Measurements from ENCODE around the gene DYNC1I1. TPM values are rescaled to one million over a fixed set of nuclear protein-coding genes. Genes with fewer than 3 reads are reported as not detected.

Gene DYNC1I1
- total and polyA plus RNA-seq, 2 of the 4 experiments (the other 2 are of a cell fraction): under 0.01 to 0.15 TPM

DNA sequence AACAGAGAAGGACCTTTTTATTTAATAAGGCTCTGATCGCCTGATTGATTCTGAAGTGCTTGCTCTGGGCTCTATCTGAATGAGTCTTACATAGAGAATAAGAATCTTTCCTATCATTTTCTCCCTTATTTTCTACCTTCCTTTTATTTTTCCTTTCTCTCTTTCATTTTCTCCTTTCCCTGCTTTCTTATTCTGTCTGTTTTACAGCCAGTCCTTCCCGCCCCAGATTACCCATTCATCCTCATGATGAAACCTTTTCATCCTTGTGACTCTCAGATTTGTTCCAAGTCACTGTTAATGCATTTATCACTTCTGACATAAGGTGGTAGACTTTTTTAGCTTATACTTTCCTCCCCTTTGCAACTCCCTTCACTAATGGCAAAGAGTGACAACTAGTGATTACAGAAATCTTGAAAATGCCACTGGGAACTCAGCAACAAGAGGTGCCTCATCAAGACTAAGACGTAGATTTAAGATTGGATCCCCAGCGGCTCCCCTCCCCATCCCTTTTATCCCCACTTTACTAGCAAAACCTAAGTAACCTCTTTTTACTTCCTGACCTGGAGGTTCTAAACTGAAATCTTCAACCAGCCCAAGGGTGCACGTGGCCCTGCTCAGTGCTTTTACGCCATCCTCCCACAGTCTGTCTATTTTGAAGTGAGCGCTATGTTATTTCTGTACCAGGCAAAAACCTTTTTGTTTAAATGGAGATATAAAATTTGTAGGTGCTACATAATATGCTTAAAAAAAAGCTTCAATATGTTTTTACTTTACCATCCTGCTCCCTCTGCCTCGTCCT is 179.8 kb downstream of the DYNC1I1 start:
- H3K9me1 ChIP-seq (ENCODE audit: insufficient read depth, low read length): no peaks in the 10 kb centered on the region
- no TSS peak for BruUV-seq (replicated peaks)
- 70% methylated on average over 2 of the region's 8 CpGs; no CpG with 5 or more reads in 1 of the 2 experiments for WGBS, 2 experiments (ENCODE audit: extremely low coverage in 2 of 2, insufficient read length in 1 of 2)
- POLR2A ChIA-PET (ENCODE audit: unreplicated experiment): no interaction called here
- H3K79me1 ChIP-seq (ENCODE audit: low read depth in 1 of 2, low read length in 2 of 2): no peaks in the 10 kb centered on the region
- H2BK120ac ChIP-seq (ENCODE audit: low read depth, low read length): no peak overlapping the region
- H4K5ac ChIP-seq (ENCODE audit: low read depth, low read length): no peak overlapping the region
- H3K27me3 ChIP-seq (ENCODE audit: control insufficient read depth, insufficient read depth, low read length): no peaks in the 10 kb centered on the region
- no peak overlapping the region for H2AFZ ChIP-seq (replicated peaks; ENCODE audit: low read length, poor library complexity)
- H4K20me1 ChIP-seq (ENCODE audit: insufficient read depth, low read length): no peaks in the 10 kb centered on the region
- H3K18ac ChIP-seq (ENCODE audit: low read depth, low read length): no peak overlapping the region
- H2BK15ac ChIP-seq (ENCODE audit: low read depth, low read length): no peak overlapping the region
- H3K23ac ChIP-seq (ENCODE audit: low read depth, low read length): no peak overlapping the region
- H2BK5ac ChIP-seq (ENCODE audit: low read depth, low read length, poor library complexity, severe bottlenecking): no peak overlapping the region
- TF ChIP-seq, protein P1, sequence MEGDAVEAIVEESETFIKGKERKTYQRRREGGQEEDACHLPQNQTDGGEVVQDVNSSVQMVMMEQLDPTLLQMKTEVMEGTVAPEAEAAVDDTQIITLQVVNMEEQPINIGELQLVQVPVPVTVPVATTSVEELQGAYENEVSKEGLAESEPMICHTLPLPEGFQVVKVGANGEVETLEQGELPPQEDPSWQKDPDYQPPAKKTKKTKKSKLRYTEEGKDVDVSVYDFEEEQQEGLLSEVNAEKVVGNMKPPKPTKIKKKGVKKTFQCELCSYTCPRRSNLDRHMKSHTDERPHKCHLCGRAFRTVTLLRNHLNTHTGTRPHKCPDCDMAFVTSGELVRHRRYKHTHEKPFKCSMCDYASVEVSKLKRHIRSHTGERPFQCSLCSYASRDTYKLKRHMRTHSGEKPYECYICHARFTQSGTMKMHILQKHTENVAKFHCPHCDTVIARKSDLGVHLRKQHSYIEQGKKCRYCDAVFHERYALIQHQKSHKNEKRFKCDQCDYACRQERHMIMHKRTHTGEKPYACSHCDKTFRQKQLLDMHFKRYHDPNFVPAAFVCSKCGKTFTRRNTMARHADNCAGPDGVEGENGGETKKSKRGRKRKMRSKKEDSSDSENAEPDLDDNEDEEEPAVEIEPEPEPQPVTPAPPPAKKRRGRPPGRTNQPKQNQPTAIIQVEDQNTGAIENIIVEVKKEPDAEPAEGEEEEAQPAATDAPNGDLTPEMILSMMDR (conservative IDR thresholded peaks at IDR 0.05; ENCODE audit: low read depth, low read length): no peak
- TF ChIP-seq RFX5 (IDR thresholded peaks at IDR 0.05; ENCODE audit: low read depth, low read length) (no peak), CEBPB (IDR thresholded peaks at IDR 0.05; ENCODE audit: low read depth, low read length) (no peak), MAFK (IDR thresholded peaks at IDR 0.05; ENCODE audit: low read depth, low read length) (no peak), MAZ (IDR thresholded peaks at IDR 0.05; ENCODE audit: borderline replicate concordance, low read depth, low read length) (no peak), SMC3 (IDR thresholded peaks at IDR 0.05; ENCODE audit: low read depth, low read length) (no peak)
- TF ChIP-seq, protein P2, sequence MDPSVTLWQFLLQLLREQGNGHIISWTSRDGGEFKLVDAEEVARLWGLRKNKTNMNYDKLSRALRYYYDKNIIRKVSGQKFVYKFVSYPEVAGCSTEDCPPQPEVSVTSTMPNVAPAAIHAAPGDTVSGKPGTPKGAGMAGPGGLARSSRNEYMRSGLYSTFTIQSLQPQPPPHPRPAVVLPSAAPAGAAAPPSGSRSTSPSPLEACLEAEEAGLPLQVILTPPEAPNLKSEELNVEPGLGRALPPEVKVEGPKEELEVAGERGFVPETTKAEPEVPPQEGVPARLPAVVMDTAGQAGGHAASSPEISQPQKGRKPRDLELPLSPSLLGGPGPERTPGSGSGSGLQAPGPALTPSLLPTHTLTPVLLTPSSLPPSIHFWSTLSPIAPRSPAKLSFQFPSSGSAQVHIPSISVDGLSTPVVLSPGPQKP (IDR thresholded peaks at IDR 0.05; ENCODE audit: borderline replicate concordance, low read depth, low read length): no peak
- H2AK9ac ChIP-seq (replicated peaks; ENCODE audit: low read depth, low read length, poor library complexity): no peak overlapping the region
- H3K4me2 ChIP-seq (ENCODE audit: low read depth, low read length): no peak overlapping the region
- H3K56ac ChIP-seq (ENCODE audit: extremely low read depth, insufficient read depth, low read length): no peak overlapping the region
- H3K4ac ChIP-seq (ENCODE audit: low read depth, low read length): no peak overlapping the region
- H2BK20ac ChIP-seq (ENCODE audit: low read depth, low read length): no peak overlapping the region
- dilution Hi-C loops (cut with HindIII; ENCODE audit: low sequenced_read_pairs, unreplicated experiment): no loop called here
- H3K9ac ChIP-seq (ENCODE audit: low read depth, low read length): no peak overlapping the region
- ATAC-seq (ENCODE audit: low read depth) (no peak), DNase-seq (no peak)
- in situ Hi-C loops (cut with MboI; ENCODE audit: low sequenced_read_pairs): no loop called here
- H3K36me3 ChIP-seq (ENCODE audit: control insufficient read depth, insufficient read depth, low read length): no peaks in the 10 kb centered on the region
- H3K9me3 ChIP-seq (ENCODE audit: control insufficient read depth, insufficient read depth, low read length): no peaks in the 10 kb centered on the region
- H3K4me3 ChIP-seq (ENCODE audit: insufficient read depth, low read depth, low read length): no peak overlapping the region
- H4K8ac ChIP-seq (ENCODE audit: low read depth in 2 of 2, low read length in 2 of 2): no peak overlapping the region
- H4K91ac ChIP-seq (ENCODE audit: insufficient read depth, low read depth, low read length): no peak overlapping the region
- no peak overlapping the region for H3K14ac ChIP-seq (replicated peaks; ENCODE audit: low read depth, low read length)
- no peak overlapping the region for H3K27ac ChIP-seq (ENCODE audit: insufficient read depth, low read length)
- CTCF ChIA-PET: no interaction called here
- H3K4me1 ChIP-seq (ENCODE audit: control insufficient read depth, insufficient read depth, low read length): no peaks in the 10 kb centered on the region
- no peak overlapping the region for H2AK5ac ChIP-seq (ENCODE audit: low read depth, low read length)
- intact Hi-C loops (cut with micrococcal nuclease): no loop called here
